Activated CD4-positive, CD25-positive, alpha-beta regulatory T cell treated with anti-CD3 and anti-CD28 coated beads, Interleukin-2, amount 50 U/mL, for 16 hours (primary cell): ENCODE results near the gene ZNF106.
A peak's percentile ranks its signal among the peaks of the same experiment; 100 is the strongest.

ENCODE experiments used
- DNase-seq: peaks from one replicate; pipeline ENCODE4 v3.0.0-alpha.2; 2020; ENCODE audit warnings: low read depth, low spot score

ZNF106 gene

GRCh38 chr15:42490671-42491538 lies at the start of gene ZNF106:
ZNF106 (minus strand) TSS chr15:42491141; CDS start chr15:42472289, 18,852 bp downstream.
- peak; percentile 79 for DNase-seq

DNA sequence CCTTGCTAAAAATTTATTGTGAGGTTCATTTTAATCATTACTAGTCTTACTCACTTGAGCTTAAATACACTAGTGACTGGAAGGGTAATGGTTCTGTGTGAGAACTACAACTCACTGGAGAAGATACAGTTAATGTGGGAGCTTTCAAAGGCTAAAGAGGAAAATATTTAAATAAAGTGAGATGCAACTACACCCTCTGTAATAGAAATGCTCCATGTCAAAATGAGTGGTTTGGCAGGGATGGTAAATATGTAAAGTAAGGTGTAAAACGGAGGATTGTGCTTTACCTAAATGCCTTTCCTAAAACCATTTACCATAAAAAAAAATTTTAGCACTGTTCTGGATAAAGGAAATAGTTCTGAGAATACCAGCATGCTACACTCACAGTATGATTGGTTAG lies 42.3 kb upstream of the ZNF106 start:
- no peak for DNase-seq

GRCh38 chr15:42528970-42529369 lies 38.0 kb upstream of the ZNF106 start:
- DNase-seq = no peak

- DNase-seq = no peak
Observed at GRCh38 chr15:42523331-42523730, 32.4 kb upstream of the ZNF106 start.

GRCh38 chr15:42511007-42511391 lies 20.1 kb upstream of the ZNF106 start:
- no peak for DNase-seq

- DNase-seq = no peak
Observed at GRCh38 chr15:42510258-42511006, 19.5 kb upstream of the ZNF106 start.

DNA sequence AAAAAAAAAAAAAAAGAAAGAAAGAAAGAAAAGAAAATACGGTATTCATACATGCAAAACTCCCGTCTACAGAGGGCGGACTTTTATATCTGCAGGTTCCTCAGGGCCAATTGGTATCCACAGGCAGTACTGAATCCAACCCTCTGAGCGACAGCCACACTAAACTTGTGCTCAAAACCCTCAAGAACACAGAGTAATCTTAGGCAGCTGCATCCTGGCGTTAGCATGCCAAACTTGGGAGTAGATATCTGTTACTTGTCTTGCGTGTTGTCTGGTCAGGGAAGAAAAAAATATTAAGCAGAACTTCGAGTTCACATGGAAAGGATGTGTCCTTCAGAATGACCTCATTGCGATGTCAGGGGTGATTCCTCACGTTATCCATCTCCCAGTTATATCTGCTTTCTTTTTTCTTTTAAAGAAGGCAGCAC lies 17.3 kb upstream of the ZNF106 start:
- no peak for DNase-seq

DNA sequence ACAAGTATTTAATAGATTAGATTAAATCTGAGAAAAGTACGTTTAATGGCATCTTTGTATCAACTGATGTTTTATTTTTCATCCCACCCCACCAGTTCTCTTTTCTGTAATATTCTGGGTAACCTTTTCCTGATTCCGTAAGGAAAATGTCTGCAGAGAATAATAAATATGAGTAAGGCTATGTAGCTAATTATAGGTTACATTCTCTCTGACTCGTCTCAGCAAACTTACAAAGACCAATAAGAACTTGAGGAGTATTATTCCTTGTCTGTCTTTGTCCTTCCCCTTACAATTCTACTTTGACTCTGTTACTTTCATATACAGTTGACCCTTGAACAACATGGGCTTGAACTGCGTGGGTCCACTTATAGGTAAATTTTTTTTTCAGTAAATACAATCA lies 16.6 kb upstream of the ZNF106 start:
- DNase-seq = no peak

GRCh38 chr15:42504631-42505030 lies 13.7 kb upstream of the ZNF106 start:
- no peak for DNase-seq

DNA sequence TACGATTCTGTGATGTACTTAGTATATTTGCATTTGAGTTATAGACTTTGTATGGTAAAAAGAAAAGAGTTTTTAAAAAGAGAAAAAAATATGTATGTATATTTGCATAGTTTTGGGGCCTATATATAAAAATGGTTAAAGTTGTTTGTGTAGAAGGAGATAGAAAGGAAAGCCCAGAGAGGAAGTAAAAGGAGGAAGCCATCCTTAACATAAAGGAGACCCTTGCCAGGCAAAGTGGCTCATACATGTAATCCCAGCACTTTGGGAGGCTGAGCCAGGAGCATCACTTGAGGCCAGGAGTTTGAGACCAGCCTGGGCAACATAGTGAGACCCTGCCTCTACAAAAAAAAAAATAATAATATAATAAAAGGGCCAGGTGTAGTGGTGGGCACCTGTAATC lies 12.9 kb upstream of the ZNF106 start:
- no peak for DNase-seq

- DNase-seq = no peak
Observed at GRCh38 chr15:42502477-42502876, 11.5 kb upstream of the ZNF106 start.

DNA sequence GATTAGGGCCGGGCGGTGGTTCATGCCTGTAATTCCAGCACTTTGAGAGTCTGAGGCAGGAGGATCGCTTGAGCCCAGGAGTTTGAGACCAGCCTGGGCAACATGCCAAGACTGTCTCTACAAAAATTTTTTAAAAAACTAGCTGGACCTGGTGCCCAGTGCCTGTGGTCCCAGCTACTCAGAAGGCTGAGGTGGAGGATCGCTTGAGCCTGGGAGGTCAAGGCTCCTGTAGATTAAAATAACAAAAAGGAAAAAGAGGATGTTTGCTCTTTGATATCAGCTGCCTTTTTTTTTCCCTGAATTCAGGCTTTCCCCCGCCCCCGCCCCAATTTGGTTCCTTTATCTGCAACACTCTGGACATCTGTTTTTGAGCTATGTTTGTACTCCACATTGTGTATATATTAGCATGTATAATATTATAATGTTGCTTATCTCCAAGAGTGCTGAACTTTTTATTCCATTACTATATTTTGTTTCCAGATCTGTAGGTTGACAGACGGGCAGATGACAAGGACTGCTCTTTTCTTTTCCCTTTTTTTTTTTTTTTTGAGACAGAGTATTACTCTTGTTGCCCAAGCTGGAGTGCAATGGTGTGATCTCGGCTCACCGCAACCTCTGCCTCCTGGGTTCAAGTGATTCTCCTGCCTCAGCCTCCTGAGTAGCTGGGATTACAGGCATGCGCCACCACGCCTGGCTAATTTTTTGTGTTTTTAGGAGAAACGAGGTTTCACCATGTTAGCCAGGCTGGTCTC lies 9.1 kb upstream of the ZNF106 start:
- DNase-seq = no peak

DNA sequence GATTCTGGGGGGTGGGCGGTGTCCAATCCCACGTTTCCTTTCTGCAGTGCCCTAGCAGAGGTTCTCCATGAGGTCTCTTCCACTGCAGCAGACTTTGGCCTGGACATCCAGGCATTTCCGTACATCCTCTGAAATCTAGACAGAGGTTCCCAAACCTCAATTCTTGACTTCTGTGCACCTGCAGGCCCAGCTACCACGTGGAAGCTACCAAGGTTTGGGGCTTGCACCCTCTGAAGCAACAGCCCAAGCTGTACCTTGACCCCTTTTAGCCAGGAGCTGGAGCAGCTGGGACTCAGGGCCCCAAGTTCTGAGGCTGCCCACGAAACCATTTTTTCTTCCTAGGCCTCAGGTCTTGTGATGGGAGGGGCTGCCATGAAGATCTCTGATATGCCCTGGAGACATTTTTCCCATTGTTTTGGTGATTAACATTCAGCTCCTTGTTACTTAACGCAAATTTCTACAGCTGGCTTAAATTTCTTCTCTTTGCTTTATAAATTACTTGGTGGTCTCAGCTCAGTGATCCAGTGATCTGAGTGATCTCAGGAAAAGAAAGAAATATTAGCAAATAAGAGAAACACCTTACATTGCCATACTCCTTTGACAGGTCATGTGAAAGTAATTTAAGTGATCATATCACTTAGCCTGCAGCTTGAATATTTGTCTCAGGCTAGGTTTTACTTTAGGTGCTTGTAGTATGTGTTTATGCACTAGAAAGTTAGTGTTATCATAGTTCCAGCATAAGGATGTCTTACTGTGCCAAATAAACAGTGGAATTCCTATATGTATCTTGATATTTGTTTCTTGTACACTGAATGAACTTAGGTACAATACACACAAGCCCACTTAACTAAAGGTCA lies 7.5 kb upstream of the ZNF106 start:
- DNase-seq = no peak

DNA sequence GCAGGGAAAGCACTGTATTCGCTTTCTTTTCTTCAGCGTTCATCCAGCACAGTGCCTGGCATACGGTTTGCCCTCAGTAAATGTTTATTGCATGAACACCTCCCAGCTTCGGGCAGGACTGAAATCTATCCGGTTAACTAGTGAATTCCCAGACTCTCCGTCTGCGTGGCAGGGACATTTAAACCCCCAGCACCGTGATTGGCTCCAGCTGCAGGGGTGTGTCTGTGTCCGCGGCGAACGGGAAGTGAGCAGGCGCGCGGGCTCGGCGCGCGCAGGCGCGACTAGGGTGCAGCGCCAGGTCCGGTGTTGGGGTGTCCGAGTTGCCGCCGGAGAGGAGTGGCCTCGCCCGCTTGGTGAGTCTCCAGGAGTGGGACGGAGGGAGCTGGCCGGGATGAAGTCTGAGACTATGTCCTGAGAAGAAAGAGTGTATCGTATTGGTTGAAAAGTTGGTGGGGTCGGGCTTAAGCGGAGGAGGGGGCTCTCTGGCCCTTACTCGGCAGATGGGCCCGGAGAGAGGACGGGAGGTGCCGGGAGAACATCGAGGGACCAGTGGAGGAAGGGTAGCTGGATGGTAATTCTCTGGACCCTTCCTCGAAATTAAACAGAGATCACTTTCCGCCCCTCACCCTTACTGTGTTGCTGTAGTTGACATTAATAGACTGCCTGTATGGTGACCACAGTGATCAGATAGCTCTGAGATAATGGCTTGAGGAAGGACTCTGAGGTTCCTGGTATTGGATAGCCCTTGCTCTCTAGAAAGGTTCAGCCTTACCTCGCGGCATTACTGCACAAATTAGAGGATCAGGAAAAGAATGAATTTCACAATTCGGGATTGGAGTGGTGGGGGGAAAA lies 4.6 kb upstream of the ZNF106 start, which contains the start of gene SNAP23:
Gene SNAP23 (plus strand): TSS at position 274 of the 852 bp plus-strand sequence. CDS start 16,213 bp downstream, outside the sequence.
- DNase-seq = peak; percentile 73

GRCh38 chr15:42494998-42495360 lies 4.0 kb upstream of the ZNF106 start:
- peak; percentile 12 for DNase-seq

DNA sequence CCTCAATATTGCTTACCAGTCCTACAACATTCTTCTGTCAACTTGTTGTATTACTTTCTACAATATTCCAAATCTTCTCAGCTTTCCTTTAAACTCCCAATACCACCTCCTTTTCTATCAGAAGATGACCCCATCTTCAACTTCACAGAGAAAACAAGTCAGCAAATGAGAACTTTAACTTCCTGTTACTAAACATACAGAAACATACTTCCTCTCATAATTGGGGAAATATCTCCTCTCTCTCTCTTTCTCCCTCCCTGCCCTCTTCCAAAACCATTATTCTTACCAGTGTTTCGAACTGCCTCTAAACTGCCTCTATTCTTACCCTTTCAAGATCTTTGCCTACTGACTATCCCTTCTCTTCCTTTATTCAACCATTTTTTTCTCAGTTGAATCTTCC lies 2.7 kb upstream of the ZNF106 start:
- DNase-seq = no peak

- no peak for DNase-seq
Observed at GRCh38 chr15:42491539-42492225, 741 bp upstream of the ZNF106 start.

GRCh38 chr15:42490291-42490670 lies 660 bp downstream of the ZNF106 start:
- no peak for DNase-seq

GRCh38 chr15:42483677-42484076 lies 7.3 kb downstream of the ZNF106 start:
- DNase-seq = no peak

DNA sequence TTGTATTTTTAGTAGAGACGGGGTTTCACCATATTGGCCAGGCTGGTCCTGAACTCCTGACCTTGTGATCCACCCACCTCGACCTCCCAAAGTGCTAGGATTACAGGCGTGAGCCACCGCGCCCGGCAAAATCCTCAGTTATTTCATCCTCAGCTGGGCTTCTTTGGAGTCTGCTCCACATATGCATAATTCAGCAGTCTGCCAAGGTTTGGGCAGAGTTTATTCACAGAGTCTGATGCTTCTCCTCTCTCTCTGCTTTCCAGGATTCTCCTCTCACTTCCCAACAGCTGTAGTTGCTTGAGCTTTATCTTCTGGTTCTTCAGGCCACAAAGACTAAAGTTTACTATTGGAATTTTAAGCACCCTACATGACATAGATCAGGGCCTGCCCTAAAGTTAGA lies 8.2 kb downstream of the ZNF106 start:
- no peak for DNase-seq
